Smooth muscle cell (in vitro differentiated cells): ENCODE results near the gene ADAMTS17. TPM values are rescaled to one million over a fixed set of nuclear protein-coding genes. Genes with fewer than 3 reads are reported as not detected.

Source experiments
- DNase-seq: peaks from one replicate; lab custom pipeline; 2025; ENCODE audit not compliant: unreplicated experiment; lab: John Stamatoyannopoulos, UW
- H2AFZ ChIP-seq: fragments of 200-600 bp; sonication (generic); 2 replicates; pipeline ENCODE4 v1.6.0; 2016; ENCODE audit warnings: antibody characterized with exemption, low read depth, mild to moderate bottlenecking
- H3F3A ChIP-seq: fragments of 200-600 bp; sonication (generic); 2 replicates; pipeline ENCODE4 v1.6.0; 2017; ENCODE audit warnings: antibody characterized with exemption, low read depth
- H3K27ac ChIP-seq: fragments of 200-600 bp; sonication (generic); 2 replicates; pipeline ENCODE4 v1.5.1; 2016; ENCODE audit warnings: low read depth, mild to moderate bottlenecking
- H3K27me3 ChIP-seq: fragments of 200-600 bp; sonication (generic); 2 replicates; pipeline ENCODE4 v1.6.1; 2016; ENCODE audit warnings: low read depth, mild to moderate bottlenecking
- H3K36me3 ChIP-seq: fragments of 200-600 bp; sonication (generic); 2 replicates; pipeline ENCODE4 v1.5.1; 2016; ENCODE audit warnings: low read depth
- H3K4me1 ChIP-seq: fragments of 200-600 bp; sonication (generic); 2 replicates; pipeline ENCODE4 v1.5.1; 2016; ENCODE audit warnings: low read depth
- H3K4me2 ChIP-seq: fragments of 200-600 bp; sonication (generic); 2 replicates; pipeline ENCODE4 v1.6.0; 2016; ENCODE audit warnings: mild to moderate bottlenecking
- H3K4me3 ChIP-seq: fragments of 200-600 bp; sonication (generic); 2 replicates; pipeline ENCODE4 v1.5.1; 2016; ENCODE audit warnings: mild to moderate bottlenecking
- H3K79me2 ChIP-seq: fragments of 200-600 bp; sonication (generic); 2 replicates; pipeline ENCODE4 v1.6.0; 2016; ENCODE audit warnings: low read depth, mild to moderate bottlenecking
- H3K9ac ChIP-seq: fragments of 200-600 bp; sonication (generic); 2 replicates; pipeline ENCODE4 v1.6.0; 2016; ENCODE audit warnings: low read depth
- H3K9me3 ChIP-seq: fragments of 200-600 bp; sonication (generic); replicated peaks from 2 replicates; pipeline ENCODE4 v1.5.1; 2016; ENCODE audit warnings: low read depth
- H4K20me1 ChIP-seq: fragments of 200-600 bp; sonication (generic); 2 replicates; pipeline ENCODE4 v1.6.0; 2016; ENCODE audit warnings: low read depth
- WGBS: methylation state at CpG from one replicate; pipeline ENCODE4 v1.1.7; 2016; ENCODE audit warnings: low lambda C conversion rate; 5-methylcytosine and 5-hydroxymethylcytosine counted together
- polyA plus RNA-seq: library from polyadenylated mRNA; unstranded; fragments of >200 nt; fragmentation: Nextera tagmentation; extraction: Ambion mirVana; gene quantifications from 2 replicates; pipeline ENCODE4 v1.2.1, GENCODE V29; 2016
- total RNA-seq: library from RNA; depleted of rRNA; stranded (reverse); fragments of >200 nt; gene quantifications from 2 replicates; pipeline ENCODE4 v1.2.3, GENCODE V29; 2014
- TF ChIP-seq, protein P1 (sequence below): fragments of 200-600 bp; sonication (generic); IDR thresholded peaks from 2 replicates; pipeline ENCODE4 v1.5.1; 2017; ENCODE audit warnings: borderline replicate concordance, mild to moderate bottlenecking, antibody characterized with exemption; ENCODE audit not compliant: insufficient read depth, poor library complexity, severe bottlenecking

ADAMTS17 gene
- total and polyA plus RNA-seq, 2 experiments from 2014 or later: 0.63 to 3.1 TPM

DNA sequence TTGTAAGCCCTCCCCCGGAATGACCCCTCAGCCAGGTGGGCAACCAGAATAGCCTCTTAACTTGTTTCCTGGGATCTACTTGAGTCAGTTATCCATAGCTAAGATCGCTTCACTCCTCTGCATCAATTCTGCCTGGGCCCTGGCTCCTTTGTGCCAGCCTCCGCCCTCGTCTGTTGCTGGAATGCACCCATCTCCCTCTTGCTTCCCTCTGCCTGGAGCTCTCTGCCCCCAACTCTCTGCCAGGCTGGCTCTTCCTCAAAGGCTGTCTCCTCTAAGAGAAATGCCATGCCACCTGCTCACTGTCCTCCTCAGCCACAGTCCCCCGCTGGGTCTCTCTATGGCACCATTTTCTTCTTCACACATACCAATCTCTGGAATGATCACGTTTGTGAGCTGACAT is 240.8 kb downstream of the ADAMTS17 start:
- H3F3A ChIP-seq: no peaks in the 10 kb centered on the region
- H3K9ac ChIP-seq: no peak overlapping the region
- no peaks in the 10 kb centered on the region for H4K20me1 ChIP-seq
- no peaks in the 10 kb centered on the region for H3K4me1 ChIP-seq
- no peak overlapping the region for H3K4me2 ChIP-seq
- H2AFZ ChIP-seq: no peak overlapping the region
- no peaks in the 10 kb centered on the region for H3K27me3 ChIP-seq
- H3K4me3 ChIP-seq: no peak overlapping the region
- no peaks in the 10 kb centered on the region for H3K9me3 ChIP-seq
- no peak for DNase-seq
- H3K79me2 ChIP-seq: no peaks in the 10 kb centered on the region
- 94% methylated on average over 6 of the region's 6 CpGs for WGBS
- no peak overlapping the region for H3K27ac ChIP-seq
- H3K36me3 ChIP-seq: no peaks in the 10 kb centered on the region
- TF ChIP-seq, protein P1, sequence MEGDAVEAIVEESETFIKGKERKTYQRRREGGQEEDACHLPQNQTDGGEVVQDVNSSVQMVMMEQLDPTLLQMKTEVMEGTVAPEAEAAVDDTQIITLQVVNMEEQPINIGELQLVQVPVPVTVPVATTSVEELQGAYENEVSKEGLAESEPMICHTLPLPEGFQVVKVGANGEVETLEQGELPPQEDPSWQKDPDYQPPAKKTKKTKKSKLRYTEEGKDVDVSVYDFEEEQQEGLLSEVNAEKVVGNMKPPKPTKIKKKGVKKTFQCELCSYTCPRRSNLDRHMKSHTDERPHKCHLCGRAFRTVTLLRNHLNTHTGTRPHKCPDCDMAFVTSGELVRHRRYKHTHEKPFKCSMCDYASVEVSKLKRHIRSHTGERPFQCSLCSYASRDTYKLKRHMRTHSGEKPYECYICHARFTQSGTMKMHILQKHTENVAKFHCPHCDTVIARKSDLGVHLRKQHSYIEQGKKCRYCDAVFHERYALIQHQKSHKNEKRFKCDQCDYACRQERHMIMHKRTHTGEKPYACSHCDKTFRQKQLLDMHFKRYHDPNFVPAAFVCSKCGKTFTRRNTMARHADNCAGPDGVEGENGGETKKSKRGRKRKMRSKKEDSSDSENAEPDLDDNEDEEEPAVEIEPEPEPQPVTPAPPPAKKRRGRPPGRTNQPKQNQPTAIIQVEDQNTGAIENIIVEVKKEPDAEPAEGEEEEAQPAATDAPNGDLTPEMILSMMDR: no peak

DNA sequence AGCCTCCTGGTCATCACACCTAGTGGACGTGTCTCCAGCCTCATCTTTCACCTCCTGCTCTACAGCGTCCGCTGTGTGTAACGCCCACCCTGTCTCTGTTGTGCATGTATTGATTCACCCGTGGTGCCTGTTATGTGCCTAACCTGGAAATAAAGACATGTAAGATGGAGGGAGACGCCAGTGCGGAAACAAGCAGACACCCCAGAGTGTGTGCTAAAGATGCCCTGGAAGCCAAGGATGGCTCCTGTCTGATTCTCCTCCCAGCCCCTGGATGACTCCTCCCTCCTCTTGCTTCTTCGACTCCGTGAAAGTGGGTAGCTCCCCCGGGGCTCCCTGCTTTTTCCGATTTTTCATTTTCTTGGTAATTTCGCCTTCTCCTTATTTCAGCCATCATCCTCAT is 241.8 kb downstream of the ADAMTS17 start:
- no peak for DNase-seq
- Histone ChIP-seq H3F3A (no peaks in the 10 kb centered on the region), H3K9me3 (no peaks in the 10 kb centered on the region), H3K9ac (no peak overlapping the region), H3K27me3 (no peaks in the 10 kb centered on the region), H2AFZ (no peak overlapping the region), H3K4me1 (no peaks in the 10 kb centered on the region), H3K27ac (no peak overlapping the region), H3K4me2 (no peak overlapping the region), H3K36me3 (no peaks in the 10 kb centered on the region), H4K20me1 (no peaks in the 10 kb centered on the region), H3K79me2 (no peaks in the 10 kb centered on the region), H3K4me3 (no peak overlapping the region)
- TF ChIP-seq, protein P1: no peak
- 92% methylated on average over 12 of the region's 12 CpGs for WGBS

DNA sequence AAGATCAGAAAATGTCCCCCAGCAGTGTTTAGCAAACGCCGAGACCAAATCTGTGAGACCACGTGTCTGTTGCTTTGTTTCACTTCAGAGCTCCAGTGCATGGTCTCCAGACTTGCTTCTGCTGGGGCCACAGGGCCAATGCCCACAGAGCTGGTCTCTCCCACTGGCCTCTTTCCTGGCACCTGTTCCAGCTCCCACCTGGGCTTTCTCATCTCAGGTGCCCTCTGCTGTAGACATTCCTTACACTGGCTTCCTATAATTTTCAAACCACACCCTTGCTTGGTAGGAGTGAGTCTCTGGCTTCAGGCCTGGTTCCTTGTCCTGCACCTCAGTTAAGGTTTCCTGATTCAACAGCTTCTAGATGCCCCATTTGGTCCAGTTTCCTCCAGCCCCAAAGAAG is 243.1 kb downstream of the ADAMTS17 start:
- TF ChIP-seq, protein P1: no peak
- no peak overlapping the region for H3K4me2 ChIP-seq
- no peak overlapping the region for H3K4me3 ChIP-seq
- DNase-seq: no peak
- H2AFZ ChIP-seq: no peak overlapping the region
- H4K20me1 ChIP-seq: no peaks in the 10 kb centered on the region
- no peaks in the 10 kb centered on the region for H3K4me1 ChIP-seq
- H3K9me3 ChIP-seq: no peaks in the 10 kb centered on the region
- no peaks in the 10 kb centered on the region for H3K27me3 ChIP-seq
- WGBS: 96% methylated on average over 3 of the region's 3 CpGs
- H3K79me2 ChIP-seq: no peaks in the 10 kb centered on the region
- no peak overlapping the region for H3K9ac ChIP-seq
- no peaks in the 10 kb centered on the region for H3F3A ChIP-seq
- H3K27ac ChIP-seq: no peak overlapping the region
- no peaks in the 10 kb centered on the region for H3K36me3 ChIP-seq

- WGBS: 88% methylated on average over 13 of the region's 13 CpGs
- DNase-seq: no peak
- H3K36me3 ChIP-seq: no peaks in the 10 kb centered on the region
- no peak overlapping the region for H3K4me2 ChIP-seq
- H3K27me3 ChIP-seq: no peaks in the 10 kb centered on the region
- TF ChIP-seq, protein P1: no peak
- H3K9ac ChIP-seq: no peak overlapping the region
- H3K79me2 ChIP-seq: no peaks in the 10 kb centered on the region
- H3F3A ChIP-seq: no peaks in the 10 kb centered on the region
- no peak overlapping the region for H2AFZ ChIP-seq
- no peaks in the 10 kb centered on the region for H3K9me3 ChIP-seq
- no peaks in the 10 kb centered on the region for H3K4me1 ChIP-seq
- no peaks in the 10 kb centered on the region for H4K20me1 ChIP-seq
- no peak overlapping the region for H3K4me3 ChIP-seq
- H3K27ac ChIP-seq: no peak overlapping the region
These were observed 244.2 kb downstream of the ADAMTS17 start for GRCh38 chr15:100097342-100098127.
